ENCODE results near the gene NPL. TPM values are rescaled to one million over a fixed set of nuclear protein-coding genes. Genes with fewer than 3 reads are reported as not detected.

NPL gene
- total RNA-seq, 3 donors from 2014 or later = 8.2 to 20.6 (median 19.3) TPM

DNA sequence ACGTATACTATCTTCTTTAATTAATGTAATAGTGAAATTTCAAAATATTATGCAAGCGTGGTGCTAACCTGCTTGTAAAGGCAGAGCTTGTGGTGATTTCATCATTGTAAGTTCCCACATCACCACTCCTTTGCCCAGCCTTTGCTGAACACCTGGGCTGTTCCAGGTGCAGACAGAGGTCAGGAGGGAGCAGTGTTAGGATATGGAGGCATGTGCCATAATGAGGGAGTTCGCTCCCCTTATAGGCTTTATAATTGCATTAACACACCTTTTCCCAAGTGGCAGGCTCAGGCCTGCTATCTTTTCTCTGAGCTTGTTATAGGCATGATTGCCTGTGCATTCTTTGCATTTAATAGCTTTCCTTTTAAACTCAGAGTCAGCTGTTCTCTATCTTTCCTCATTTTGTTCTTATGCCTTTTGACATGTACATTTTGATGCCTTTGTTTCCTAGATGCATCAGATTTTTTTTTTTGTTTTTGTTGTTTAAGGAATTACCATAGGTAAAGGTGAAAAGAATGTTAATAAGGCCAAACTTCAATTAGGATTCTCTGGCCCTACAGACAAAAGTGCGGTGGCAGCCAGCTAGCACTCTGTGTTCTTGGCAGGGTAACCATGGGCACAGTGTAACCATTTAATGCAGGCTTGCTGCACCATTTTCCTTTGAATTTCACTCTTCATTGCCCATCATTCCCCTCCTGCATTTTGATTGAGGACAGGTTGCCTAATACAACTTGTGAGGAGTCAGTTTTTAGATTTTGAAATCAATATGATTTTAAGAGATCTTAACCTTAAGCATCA is 12.6 kb downstream of the NPL start:
- TF ChIP-seq, protein P1, sequence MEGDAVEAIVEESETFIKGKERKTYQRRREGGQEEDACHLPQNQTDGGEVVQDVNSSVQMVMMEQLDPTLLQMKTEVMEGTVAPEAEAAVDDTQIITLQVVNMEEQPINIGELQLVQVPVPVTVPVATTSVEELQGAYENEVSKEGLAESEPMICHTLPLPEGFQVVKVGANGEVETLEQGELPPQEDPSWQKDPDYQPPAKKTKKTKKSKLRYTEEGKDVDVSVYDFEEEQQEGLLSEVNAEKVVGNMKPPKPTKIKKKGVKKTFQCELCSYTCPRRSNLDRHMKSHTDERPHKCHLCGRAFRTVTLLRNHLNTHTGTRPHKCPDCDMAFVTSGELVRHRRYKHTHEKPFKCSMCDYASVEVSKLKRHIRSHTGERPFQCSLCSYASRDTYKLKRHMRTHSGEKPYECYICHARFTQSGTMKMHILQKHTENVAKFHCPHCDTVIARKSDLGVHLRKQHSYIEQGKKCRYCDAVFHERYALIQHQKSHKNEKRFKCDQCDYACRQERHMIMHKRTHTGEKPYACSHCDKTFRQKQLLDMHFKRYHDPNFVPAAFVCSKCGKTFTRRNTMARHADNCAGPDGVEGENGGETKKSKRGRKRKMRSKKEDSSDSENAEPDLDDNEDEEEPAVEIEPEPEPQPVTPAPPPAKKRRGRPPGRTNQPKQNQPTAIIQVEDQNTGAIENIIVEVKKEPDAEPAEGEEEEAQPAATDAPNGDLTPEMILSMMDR (IDR thresholded peaks at IDR 0.05) = no peak
- TF ChIP-seq POLR2A (IDR thresholded peaks at IDR 0.05) (no peak), POLR2AphosphoS5 (IDR thresholded peaks at IDR 0.05) (no peak)
- Histone ChIP-seq H3K9me3 (no peaks in the 10 kb centered on the region), H3K36me3 (no peaks in the 10 kb centered on the region), H3K4me3 (no peak overlapping the region), H3K27ac (no peak overlapping the region), H3K4me1 (no peaks in the 10 kb centered on the region), H3K27me3 (no peaks in the 10 kb centered on the region)
- intact Hi-C loops (cut with DNase I; ENCODE audit: low total_unique reads) = no loop called here
- no peak for DNase-seq (ENCODE audit: low spot score in 2 of 2)

DNA sequence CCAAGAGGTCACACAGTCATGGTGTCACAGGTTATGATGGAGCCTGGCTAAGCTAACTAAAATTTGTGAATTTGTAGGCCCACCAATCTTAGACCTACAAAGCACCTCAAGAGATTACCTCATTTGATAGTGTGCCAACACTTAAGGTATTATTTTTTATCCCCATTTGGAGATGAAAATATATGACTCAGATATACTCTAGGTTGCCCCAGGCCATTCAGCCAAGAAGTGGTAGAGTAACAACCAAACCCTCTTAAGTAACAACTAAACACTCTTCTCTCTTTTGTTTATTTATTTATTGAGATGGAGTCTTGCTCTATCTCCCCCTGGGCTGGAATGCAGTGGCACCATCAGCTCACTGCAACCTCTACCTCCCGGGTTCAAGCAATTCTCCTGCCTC is 14.3 kb downstream of the NPL start:
- Histone ChIP-seq H3K27ac (no peak overlapping the region), H3K36me3 (no peaks in the 10 kb centered on the region), H3K4me3 (no peak overlapping the region), H3K9me3 (no peaks in the 10 kb centered on the region), H3K4me1 (no peaks in the 10 kb centered on the region), H3K27me3 (no peaks in the 10 kb centered on the region)
- intact Hi-C loops (cut with DNase I; ENCODE audit: low total_unique reads) = no loop called here
- TF ChIP-seq POLR2AphosphoS5 (IDR thresholded peaks at IDR 0.05) (no peak), POLR2A (IDR thresholded peaks at IDR 0.05) (no peak)
- TF ChIP-seq, protein P1 (IDR thresholded peaks at IDR 0.05) = no peak
- DNase-seq (ENCODE audit: low spot score in 2 of 2) = no peak

DNA sequence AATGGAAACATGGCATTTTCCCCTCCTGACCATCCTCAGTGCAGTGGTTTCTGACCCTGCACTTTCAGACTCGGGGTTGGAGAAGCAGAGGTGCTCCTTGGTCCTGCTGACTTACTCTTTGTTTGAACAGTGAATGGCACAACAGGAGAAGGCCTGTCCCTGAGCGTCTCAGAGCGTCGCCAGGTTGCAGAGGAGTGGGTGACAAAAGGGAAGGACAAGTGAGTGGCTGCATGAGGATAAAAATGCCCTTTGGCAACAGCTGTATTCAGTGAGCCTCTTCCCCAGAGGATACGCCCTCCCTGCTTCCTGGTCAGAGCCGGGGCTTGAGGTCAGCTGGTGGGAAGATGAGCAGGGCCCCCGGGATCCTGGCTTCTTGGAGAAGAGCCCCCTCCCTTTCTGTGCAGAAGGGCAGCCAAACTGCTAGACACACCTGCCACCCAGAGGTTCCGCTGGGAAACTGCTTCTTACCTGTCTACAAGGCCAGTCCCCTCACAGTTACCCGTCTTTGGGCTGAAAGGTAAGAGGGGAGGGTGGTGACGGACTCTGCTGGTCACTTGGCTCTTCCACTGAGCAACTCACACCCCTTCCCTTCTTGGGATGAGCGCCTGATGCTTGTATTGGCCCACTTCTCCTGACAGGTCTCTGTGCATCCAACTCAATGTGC is 16.6 kb downstream of the NPL start:
- H3K27me3 ChIP-seq = no peaks in the 10 kb centered on the region
- TF ChIP-seq, protein P1 (IDR thresholded peaks at IDR 0.05) = no peak
- TF ChIP-seq POLR2A (IDR thresholded peaks at IDR 0.05) (no peak), POLR2AphosphoS5 (IDR thresholded peaks at IDR 0.05) (no peak)
- H3K4me3 ChIP-seq = no peak overlapping the region
- no peaks in the 10 kb centered on the region for H3K36me3 ChIP-seq
- H3K4me1 ChIP-seq = no peaks in the 10 kb centered on the region
- DNase-seq (ENCODE audit: low spot score in 2 of 2) = no peak
- intact Hi-C loops (cut with DNase I; ENCODE audit: low total_unique reads) = loop anchor here (5.0 kb wide), 1 partner anchor 1334 kb away; no protein-coding TSS in a partner anchor
- H3K9me3 ChIP-seq = no peaks in the 10 kb centered on the region
- no peak overlapping the region for H3K27ac ChIP-seq

DNA sequence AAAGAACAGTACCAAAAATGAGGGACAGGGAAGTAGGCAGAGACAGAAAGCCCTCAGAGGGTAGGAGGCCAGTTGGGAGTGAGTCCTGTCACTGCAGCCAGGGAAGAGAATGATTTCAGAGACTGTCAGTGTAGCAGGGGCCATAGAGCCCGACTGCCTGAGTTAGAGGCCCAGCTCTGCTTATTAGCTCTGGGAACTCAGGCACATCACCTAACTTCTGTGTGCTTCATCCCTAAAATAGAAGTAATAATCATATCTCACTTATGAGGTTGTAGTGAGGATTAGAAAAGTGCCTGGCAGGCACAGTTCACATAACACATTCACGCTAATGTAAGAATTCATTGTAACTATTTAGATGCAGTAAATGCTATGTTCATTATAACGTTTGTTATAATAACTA is 18.3 kb downstream of the NPL start:
- TF ChIP-seq POLR2AphosphoS5 (IDR thresholded peaks at IDR 0.05) (no peak), POLR2A (IDR thresholded peaks at IDR 0.05) (no peak)
- TF ChIP-seq, protein P1 (IDR thresholded peaks at IDR 0.05) = no peak
- intact Hi-C loops (cut with DNase I; ENCODE audit: low total_unique reads) = loop anchor here (5.0 kb wide), 1 partner anchor 1336 kb away; no protein-coding TSS in a partner anchor
- Histone ChIP-seq H3K9me3 (no peaks in the 10 kb centered on the region), H3K27ac (no peak overlapping the region), H3K27me3 (no peaks in the 10 kb centered on the region), H3K36me3 (no peaks in the 10 kb centered on the region), H3K4me1 (no peaks in the 10 kb centered on the region), H3K4me3 (no peak overlapping the region)
- no peak for DNase-seq (ENCODE audit: low spot score in 2 of 2)

DNA sequence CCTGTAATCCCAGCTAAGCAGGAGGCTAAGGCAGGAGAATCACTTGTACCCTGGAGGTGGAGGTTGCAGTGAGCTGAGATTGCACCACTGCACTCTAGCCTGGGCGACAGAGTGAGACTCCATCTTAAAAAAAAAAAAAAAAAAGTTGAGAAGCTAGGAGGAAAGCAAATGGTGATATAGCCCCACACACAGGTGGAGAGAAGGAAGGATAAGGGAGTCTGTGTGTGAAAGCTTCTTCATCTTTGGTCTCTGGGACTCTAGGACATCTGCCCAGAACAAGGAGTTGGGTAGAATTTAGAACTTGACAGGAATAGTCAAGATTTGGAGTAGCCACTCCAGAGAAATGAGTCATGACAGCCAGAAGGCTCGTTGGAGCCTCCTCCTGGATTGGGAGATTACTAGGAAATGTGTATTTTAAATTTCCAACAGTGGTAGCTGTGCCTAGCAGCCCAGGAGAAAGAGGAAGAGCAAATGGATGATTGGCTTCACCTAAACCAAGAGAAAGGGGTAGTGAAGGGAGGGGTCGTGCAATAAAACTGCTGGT is 19.9 kb downstream of the NPL start:
- TF ChIP-seq POLR2A (IDR thresholded peaks at IDR 0.05) (no peak), POLR2AphosphoS5 (IDR thresholded peaks at IDR 0.05) (no peak)
- TF ChIP-seq, protein P1 (IDR thresholded peaks at IDR 0.05) = no peak
- Histone ChIP-seq H3K4me1 (no peaks in the 10 kb centered on the region), H3K9me3 (no peaks in the 10 kb centered on the region), H3K36me3 (no peaks in the 10 kb centered on the region), H3K27ac (no peak overlapping the region), H3K27me3 (no peaks in the 10 kb centered on the region), H3K4me3 (no peak overlapping the region)
- intact Hi-C loops (cut with DNase I; ENCODE audit: low total_unique reads) = loop anchor here (5.0 kb wide), 1 partner anchor 1337 kb away; no protein-coding TSS in a partner anchor
- no peak for DNase-seq (ENCODE audit: low spot score in 2 of 2)
